Activated CD4-positive, alpha-beta T cell treated with anti-CD3 and anti-CD28 coated beads, Interleukin-10, Interleukin-2, amounts not matched to agents 100 ng/mL and 50 ng/mL, durations not matched to agents 16 hours and 8 hours (primary cell): ENCODE results near the gene ETS1.

Experiments
- DNase-seq: peaks from one replicate; pipeline ENCODE4 v3.0.0-alpha.2; 2020

ETS1 gene

DNA sequence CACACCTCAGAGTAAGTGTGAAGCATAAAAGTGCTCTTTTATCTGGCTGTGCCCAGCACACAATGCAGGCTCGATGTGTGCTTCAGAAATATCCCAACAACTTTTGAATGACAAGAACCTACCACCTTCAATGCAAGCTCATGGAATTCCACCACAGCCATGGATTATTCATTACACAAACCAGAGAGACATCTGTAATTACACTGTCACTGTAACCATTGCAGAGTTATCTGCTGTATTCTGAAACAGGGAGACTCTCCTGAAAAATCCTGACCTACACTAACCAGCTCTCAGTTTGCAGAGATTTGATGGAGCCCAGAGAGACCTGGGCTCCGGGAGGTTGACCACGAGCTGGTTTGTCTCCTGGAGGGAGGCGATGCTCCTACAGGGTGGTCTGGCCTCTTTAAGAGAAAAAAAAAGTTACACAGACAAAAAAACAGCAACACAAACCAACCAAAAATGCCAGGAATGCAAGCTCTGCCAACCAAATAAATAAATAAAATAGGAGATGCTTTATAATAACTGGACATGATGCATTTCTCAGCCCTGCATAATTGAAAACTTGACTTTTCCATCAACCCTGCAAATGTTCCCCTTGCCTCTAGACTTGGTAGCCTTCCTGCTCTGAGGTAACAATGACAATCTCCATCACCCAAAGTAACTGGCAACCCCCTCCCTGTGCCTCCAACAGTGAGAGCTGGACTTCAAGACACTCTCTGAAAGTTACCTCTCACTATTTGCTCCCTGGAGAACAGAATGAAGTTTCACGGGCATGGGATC lies 69.7 kb downstream of the ETS1 start:
- peak; percentile 18 for DNase-seq

DNA sequence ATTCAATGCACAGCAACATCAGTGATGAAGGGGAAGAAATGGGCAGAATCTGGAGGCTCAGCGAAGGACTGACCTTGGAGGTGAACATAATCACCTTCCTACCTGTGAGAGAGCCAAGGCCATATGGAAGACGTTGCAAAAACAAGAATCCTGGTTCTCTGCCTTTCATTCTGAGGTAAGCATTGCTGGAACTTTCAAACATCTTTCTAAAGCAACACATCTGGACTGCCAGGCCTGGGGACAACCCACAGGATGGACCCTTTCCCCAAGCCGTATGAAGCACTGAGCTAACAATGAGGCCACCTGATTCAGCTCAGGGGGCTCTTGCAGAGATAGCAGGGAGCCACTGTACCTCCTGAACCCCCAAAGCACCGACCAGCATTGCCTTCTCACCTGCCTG lies 70.5 kb downstream of the ETS1 start:
- peak; percentile 15 for DNase-seq

DNA sequence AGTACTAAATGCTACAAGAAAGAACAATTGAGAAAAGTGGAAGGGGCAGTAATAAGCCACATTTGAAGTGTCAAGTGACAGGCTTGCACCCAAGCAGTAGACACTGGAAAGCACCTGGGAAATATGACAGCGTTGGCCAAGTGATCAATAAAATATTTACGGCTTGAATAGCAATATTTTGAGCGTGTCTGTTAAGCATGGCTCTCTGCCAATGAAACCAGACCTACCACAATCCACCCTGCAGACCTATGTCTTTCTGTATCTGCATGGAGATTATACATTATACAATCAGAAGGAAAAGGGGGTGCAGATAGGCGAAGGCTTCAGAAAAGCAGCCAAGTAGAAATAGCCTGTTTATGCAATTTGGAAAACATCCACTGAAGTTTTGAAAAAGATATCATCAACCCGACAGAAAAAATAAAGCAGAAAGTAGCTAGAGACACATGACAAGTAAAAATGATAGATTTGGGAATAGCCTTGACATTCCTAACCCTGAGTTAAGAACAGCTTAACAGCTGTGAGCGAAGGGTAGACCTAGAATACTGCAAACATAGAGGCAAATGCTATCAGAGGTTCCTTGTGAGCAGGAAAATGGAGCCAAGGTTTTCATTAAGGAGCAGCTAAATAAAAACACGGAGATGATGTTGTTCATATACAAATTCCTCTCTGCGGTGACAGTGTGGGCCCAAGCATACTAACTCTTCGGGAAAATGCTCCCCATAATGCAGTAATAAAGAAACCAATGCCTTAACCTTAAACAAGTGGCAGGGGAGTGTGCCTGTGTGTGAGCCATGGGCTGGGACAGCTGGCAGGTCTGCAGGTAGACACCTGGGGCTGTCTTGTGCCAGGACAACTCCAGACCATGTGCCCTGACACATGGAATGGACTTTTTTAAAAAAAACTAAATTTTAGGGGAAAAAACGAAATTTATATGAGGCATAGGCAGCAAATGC lies 71.3 kb downstream of the ETS1 start:
- peak; percentile 26 for DNase-seq

DNA sequence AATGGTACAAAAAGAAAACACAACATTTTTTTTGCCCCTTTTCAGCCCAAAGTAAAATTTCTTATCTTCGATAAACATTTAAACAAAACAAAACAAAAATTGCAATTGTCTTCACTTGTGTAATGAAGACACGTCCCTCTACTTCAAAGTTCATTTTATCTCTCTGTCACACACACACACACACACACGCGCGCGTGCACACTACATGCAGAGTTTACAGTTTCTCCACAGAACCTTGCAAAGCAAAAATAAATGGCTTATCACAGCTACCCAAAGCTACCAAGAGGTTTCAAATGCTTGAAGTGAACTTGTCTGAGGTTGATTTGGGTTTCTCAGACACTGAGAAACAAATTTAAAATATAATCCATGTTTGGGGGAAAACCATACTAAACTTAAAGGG lies 72.3 kb downstream of the ETS1 start:
- DNase-seq, result peak; percentile 13

DNA sequence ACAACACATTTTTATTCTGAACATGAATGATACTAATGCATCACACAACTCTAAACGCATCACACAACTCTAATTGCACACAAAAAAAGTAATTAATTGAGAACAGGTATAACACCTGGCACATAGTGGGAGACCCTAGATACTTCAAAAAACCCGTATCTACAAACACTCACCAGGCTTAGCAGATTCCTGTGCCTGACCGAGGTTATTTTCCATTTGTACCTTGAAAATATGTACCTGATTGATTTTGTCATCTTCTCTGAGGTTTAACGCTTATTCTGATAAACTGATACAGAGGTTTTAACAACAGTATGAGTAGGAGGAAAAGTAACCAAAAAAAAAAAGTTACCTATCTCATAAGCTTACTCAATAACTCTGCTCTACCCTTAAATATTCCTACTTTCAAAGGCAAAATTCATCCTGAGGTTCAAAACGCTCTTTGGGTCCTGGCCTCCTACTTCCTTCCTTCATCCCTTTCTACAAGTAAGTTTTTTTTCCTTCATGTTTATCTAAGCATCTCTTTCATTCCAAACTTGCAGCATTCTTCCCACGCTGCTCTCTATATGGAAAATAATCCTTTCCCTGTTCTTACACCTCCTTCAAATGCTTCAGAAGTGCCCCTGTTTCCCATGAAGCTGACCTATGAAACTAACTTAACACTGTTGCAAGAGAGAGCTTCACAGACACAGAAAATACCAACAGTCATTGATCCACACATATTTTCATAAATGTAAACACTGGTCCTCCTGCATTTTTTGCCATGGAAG lies 73.3 kb downstream of the ETS1 start:
- no peak for DNase-seq

DNA sequence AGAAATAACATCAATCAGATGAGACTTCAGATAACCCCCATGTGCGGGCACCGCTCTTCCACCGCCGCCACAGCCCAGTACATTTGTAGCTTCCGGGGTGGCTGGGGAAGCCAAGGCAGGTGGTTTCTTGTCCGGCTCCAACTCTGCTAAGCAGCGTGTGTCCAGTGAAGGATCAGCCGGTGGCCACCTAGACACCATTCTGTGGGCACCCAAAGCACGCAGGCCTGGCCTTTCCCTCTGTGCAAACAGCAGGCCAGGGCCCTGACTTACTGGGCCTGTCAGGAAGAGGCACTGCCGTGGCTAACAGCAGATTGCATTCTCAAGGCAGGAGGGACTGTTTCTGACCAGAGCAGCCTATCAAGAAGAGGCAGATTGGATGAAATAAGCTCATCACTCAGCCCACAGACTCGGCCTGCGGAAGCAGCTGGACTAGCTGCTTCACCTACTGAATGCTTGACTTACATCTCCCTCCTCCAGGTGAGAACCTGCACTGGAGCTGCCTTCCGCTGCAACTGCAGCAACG lies 74.8 kb downstream of the ETS1 start:
- peak; percentile 78 for DNase-seq

DNA sequence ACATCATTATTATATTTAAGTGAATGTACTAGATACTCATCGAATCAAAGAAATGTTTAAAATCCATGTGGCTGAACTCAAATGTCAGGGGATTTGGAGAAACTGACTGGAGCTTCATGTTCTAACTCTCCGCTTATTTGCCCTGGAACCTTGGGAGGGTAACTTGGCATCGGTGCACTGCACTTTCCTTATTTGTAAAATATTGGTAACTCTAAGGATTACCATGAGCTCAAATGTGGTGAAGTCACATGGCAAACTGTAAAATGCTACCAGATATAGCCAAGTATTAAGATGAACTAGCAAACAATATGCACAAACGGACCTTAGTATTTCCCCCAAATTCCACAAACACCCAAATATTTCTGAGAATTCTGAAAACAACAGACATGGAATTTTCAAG lies 75.6 kb downstream of the ETS1 start:
- no peak for DNase-seq

DNA sequence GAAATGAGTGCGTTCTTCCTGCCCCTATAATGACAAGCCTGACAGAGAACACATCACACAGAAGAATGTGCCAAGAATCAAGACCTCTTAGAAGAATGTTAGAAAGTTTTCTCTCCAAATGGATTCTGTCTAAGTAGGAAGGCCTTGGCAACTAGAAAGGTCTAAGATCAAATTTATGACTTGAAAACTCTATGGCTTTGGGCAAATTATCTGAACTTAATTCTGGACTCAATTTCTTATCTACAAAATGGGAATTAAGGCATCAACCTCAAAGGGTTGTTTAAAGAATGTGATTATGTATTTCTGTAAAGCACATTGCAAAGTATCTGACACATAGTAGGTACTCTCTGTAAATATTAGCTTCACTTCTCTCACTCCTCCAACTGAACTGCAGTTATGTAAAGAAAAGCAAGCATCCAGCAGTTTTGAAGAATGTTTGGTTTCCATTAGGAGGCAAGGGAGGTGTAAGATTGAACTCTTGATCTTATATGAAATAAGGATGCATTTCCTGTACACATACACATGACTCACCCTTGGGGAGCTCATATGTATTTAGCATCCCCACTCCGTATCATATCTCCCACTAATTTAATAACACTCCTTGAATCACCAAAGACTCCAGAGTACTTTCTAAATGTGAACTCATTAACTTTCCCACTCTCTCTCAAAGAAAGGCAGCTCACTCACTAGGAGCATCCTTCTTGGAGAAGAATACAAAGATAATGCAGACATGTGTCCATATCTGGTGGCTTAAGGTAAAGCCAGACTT lies 77.6 kb downstream of the ETS1 start:
- DNase-seq, result no peak

DNA sequence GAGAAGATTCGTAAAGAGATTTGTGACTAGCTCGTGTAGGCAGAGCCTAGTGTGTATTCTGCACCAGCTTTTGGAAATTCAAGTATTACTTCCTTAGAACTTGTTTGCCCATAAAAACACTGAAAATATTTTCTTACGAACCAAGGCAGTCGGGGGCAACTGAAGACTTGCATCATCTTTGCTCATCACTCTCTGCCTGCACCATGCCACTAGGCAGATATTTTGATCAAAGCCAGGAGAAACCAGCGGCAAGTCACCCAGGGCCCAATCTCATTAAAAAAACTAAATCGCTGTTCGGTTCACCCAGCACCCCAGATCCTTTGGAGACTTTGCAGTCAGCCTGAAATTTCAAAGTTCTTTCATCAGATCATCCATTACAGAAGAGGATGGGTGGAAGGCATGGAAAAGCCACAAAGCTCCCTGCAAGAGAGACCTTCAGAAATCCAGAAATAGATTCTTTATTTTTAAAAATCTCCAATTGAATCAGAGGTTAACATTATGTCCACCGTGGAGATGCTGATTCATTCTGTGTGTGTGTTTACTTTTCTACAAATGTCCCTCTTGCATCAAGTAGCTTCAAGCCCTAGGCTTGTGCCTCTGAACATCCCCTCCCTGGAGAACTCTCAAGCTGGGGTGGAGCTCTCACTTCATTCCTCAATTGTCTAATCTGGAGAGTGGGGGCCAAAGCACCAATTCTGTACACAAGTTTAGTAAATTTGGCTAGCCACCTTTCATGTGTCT lies 78.4 kb downstream of the ETS1 start:
- no peak for DNase-seq

DNA sequence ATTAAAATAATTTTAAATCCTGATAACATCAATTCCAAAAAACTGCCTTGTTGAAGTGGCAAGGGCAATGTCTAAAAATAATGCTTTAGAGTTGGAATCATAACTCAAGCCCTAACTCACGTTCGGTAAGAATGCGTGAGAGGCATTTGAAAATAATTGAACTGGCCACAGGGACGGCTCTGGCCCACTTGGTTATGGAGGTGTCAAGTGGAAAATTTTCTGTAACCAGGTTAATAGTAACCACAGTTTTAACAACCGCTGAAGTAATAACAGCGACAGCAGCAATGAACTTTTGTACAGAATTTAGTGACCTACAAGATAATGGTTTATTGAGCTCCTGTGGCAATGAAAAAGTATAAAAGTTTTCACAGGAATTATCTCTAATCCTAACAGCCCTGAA lies 79.4 kb downstream of the ETS1 start:
- DNase-seq, result no peak

DNA sequence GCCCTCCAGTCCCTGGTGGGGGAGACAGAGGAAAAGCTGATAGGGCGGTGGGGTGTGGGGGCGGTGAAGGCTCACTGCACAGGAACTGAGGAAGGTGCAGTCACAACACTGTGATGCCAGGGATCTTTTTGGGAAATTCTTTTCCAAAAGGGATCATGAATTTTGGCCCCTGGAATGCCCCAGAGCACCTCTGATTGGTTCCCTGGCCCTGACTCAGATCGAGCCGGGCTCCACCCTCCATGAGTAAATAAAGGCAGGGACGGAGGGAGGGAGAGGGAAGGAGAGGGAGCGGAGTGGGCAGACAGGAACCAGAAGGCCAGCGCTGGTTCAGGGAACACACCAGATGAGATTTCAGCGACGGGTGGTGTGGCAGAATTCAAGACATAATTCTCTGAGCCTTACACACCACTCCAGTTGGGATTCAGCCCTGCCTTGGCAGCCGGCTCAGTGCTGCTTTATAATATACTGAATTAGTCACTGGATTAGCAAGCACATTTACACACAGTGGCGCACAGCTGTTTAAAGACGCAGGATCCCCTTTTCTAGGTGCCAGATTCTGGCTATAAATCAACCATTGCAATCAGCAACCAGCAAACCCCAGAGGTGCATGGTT lies 80.3 kb downstream of the ETS1 start:
- DNase-seq, result peak; percentile 58

DNA sequence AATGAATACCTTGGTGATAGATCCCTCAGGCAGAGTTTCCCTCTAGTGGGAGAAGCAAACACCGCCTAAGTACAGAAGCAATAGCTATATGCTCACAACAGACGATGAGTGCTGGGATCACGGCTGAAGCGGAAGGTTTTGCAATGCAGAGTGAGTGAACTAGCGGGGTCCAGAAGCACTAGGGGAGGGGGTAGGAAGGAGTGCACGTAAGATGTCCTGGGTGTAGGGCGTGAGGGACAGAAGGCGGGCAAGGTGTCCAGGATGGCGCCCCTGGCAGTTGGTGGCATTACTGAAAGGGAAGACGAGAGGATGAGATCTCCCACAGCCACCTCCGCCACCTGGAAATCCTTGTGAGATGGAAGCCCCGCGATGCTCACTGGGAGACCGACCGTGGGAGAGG lies 81.0 kb downstream of the ETS1 start:
- no peak for DNase-seq

DNA sequence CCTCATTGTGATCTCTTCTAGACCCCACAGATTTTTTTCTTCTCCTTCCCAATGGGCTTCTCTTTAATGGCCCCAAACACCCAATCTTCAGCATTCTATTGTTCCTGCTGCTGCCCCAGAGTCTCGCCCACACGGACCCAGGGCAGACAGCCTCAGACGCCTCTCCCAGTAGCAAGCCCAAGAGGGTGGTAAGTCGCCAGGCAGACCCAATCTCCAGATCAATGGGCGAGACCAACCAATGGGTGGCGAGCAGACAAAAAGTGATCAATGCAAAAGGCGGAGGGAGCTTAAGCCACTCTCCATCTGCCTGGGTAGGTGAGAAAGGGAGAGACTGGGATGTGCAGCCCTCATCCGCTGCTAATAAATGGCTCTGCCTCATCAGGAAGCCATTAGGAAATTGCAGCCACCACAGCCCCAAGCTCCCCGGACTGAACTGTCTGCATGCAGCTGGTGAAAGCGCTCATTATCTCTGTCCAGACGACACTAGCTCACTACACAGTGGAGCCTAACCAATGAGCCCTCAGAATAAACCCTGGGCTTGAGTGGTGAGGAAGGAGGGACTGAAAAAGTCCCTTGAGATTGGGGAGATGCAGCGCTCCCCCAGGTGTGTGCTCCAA lies 81.8 kb downstream of the ETS1 start:
- peak; percentile 59 for DNase-seq

DNA sequence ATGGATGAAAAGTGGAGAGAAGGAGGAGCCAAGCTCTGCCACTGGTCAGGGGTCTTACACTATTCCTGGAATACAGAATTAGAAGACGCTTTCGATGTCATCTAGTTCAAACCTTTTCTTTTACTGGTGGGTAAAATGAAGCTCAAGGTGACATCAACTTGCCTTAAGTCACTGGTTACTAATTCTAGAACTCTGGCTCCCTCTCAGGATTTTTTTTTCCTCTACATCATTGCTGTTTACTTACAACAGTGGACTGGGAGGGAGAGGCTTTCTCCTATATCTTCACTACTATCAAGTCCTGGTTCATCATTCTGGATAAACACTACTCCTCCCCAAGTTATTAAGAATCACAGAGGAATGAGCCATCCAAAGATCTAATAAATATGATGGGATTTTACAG lies 82.9 kb downstream of the ETS1 start:
- DNase-seq, result no peak

DNA sequence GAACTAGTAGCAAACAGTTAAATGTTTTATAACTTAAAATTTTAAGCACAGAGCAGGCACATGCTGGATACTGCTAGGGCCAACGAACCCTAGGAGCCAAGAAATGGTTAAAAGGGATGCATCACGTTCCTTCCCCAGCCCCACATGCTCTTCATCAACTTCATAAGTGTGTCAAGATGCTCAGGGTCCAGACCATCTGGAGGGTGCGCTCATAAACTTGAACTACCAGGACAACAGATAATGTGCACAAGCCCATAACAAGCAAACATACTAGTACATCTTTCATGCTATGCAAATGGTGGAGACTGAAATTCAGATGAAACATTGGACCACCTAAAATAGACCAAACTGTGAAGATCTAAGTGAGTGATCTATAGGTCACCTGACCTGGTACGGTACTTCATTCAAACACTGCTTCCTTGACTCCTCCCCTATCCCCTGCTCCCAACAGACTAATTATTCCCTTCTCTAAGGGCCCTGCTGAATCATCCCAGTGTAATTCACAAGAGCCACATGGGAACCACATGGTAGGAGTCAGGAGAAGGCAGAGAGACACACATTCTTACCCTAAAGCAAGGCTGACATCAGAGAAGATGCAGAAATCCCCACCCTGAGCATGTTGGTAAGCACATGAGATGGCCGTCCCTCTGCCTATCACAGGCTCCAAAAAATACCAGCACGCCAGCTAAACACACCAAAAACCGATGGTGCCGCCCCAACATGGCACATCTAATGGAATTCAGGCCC lies 83.9 kb downstream of the ETS1 start:
- no peak for DNase-seq

DNA sequence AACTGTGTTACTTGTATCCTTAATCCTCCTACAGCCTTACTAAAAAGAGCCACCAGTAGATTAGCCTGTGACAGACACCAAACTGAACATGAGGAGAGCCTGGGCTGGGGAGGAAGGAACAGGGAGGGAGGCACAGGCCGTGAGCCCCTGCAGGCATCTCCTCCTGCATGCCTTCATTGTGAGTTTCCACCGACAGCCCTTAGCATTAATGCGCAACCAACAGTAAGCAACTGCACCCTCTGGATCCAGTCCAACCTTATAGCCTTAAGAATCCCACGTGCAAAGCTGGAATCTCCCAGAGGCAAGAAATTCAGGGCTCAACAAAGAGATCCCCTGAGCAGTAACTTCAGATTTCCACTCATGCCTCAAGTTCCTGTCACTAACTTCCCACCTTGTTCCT lies 84.6 kb downstream of the ETS1 start:
- DNase-seq, result no peak

DNA sequence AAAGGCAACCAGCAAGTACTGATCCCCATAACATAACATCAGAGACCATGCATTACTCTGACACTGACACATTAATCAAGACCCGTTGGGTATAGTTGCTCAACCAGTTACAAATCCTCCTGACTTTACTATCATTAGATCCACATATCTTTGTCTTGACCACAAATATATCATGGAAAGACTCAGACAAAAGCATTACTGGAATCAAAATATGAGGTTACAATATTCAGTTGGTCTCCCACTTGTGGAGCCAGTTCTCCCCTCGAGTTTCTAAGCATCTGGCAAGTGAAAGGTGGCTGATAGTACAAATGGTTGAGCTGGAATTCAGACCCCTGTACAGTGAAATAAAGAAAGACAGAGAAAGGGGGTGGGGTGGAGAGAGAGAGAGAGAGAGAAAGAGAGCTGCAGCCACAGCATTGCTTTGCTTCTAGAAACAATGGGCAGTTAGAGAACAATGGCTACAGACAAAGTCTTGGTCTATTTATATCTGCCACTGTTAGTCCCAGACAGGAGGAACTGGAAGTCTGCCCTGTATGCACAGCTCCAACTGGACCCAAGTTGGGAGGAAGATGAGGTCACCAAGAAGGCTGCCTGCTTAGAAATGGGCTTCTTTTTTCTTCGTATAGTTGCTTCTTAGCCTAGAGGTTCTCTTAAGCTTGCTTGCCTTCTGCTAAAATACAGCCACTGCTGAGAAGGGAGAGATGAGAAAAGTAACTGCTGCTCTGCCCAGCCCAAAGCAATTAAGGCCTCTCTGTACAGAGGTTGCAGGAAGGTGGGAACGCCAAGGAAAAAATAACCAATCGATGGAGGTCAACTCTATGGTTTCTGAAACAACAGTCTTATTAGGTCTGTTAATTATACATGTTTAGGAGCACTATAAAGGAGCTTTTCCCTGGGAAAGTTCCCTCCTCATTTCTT lies 85.5 kb downstream of the ETS1 start:
- DNase-seq, result no peak

DNA sequence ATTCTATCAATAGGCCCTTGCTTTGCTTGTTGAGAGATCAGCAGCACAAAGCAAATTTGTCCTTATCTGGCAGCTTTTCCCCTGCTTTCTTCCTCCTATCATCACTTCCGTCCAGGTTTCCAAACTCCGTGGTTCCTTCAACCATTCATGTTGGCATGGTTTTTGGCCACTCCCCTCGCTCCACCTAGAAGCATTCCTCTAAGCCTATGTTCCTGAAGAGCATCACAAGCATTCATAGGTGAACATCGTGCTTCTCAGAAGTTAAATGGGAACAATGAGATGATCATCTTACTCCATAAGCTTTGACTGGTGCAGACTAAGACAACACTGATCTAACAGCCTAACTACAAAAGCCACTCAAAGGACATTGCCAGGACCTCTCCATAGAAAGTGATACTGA lies 86.3 kb downstream of the ETS1 start:
- DNase-seq, result no peak

DNA sequence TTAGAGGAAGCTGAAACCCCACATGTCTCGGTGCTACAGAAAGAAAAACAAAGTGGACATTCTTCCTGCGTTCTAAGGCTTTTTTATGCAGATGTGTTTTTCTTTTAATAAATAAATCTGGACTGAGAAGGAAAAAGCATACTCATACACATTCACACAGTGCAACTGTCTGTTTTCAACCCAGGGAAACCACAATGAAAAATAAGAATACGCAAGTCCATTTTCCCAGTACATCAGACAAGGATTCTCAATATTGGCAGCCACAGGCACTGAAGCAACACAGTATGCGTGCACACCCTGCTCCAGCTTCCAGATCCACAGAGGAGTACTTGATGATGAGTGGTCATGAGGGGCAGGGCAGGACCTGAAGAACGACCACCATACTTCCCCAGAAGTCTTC lies 86.9 kb downstream of the ETS1 start:
- no peak for DNase-seq
